Stimulated activated CD4-positive, alpha-beta T cell treated with anti-CD3 and anti-CD28 coated beads, Interleukin-15, amount 100 ng/mL, for 48 hours (primary cell): Measurements from ENCODE around the gene COP1.

Experiments
- DNase-seq, 2 donors: peaks; one replicate each; pipeline ENCODE4 v3.0.0-alpha.2; 2020; ENCODE audit warnings: low read depth in 2 of 2

Gene COP1

GRCh38 chr1:176199707-176200106, 7.4 kb downstream of the COP1 start:
- no peak for DNase-seq

GRCh38 chr1:176198413-176198812, 8.7 kb downstream of the COP1 start:
- no peak for DNase-seq

GRCh38 chr1:176196728-176197127, 10.4 kb downstream of the COP1 start:
- DNase-seq: no peak

GRCh38 chr1:176195547-176195946, 11.5 kb downstream of the COP1 start:
- no peak for DNase-seq

- DNase-seq: no peak
Measured at GRCh38 chr1:176193663-176194062, 13.4 kb downstream of the COP1 start.

GRCh38 chr1:176193023-176193422, 14.1 kb downstream of the COP1 start:
- DNase-seq: no peak

- no peak for DNase-seq
Measured at GRCh38 chr1:176188604-176189003, 18.5 kb downstream of the COP1 start.

- DNase-seq: no peak
Measured at GRCh38 chr1:176187001-176187400, 20.1 kb downstream of the COP1 start.

GRCh38 chr1:176183618-176184017, 23.5 kb downstream of the COP1 start:
- no peak for DNase-seq

- DNase-seq: no peak
Measured at GRCh38 chr1:176178316-176178715, 28.8 kb downstream of the COP1 start.

GRCh38 chr1:176177764-176178163, 29.3 kb downstream of the COP1 start:
- no peak for DNase-seq

- DNase-seq: no peak
Measured at GRCh38 chr1:176174108-176174507, 33.0 kb downstream of the COP1 start.

- no peak for DNase-seq
Measured at GRCh38 chr1:176172215-176172614, 34.9 kb downstream of the COP1 start.

- DNase-seq: no peak
Measured at GRCh38 chr1:176167210-176167609, 39.9 kb downstream of the COP1 start.

GRCh38 chr1:176165573-176165972, 41.5 kb downstream of the COP1 start:
- no peak for DNase-seq

- DNase-seq: no peak
Measured at GRCh38 chr1:176164014-176164678, 42.9 kb downstream of the COP1 start.

- no peak for DNase-seq
Measured at GRCh38 chr1:176159993-176160392, 47.1 kb downstream of the COP1 start.

GRCh38 chr1:176157995-176158394, 49.1 kb downstream of the COP1 start:
- DNase-seq: no peak

GRCh38 chr1:176149939-176150807, 56.9 kb downstream of the COP1 start:
- no peak for DNase-seq

GRCh38 chr1:176144526-176144925, 62.6 kb downstream of the COP1 start:
- no peak for DNase-seq

- DNase-seq: no peak
Measured at GRCh38 chr1:176142973-176143372, 64.1 kb downstream of the COP1 start.

GRCh38 chr1:176141449-176141848, 65.6 kb downstream of the COP1 start:
- no peak for DNase-seq

- DNase-seq: no peak
Measured at GRCh38 chr1:176136891-176137290, 70.2 kb downstream of the COP1 start.
